K562 (cell line): ENCODE data around the gene LTBP4. TPM values are rescaled to one million over a fixed set of nuclear protein-coding genes. Genes with fewer than 3 reads are reported as not detected.

ENCODE experiments used
- ARID1B ChIP-seq: fragments of 450-650 bp; IDR thresholded peaks from 2 replicates; pipeline ENCODE4 v1.6.1; 2016; ENCODE audit warnings: antibody characterized with exemption, mild to moderate bottlenecking, inconsistent platforms
- FOXK2 ChIP-seq, 2 experiments: fragments of 450-650 bp; IDR thresholded peaks in 1 of 2; conservative IDR thresholded peaks in 1 of 2; 2 replicates each; pipeline ENCODE4 v1.6.1; 2016; ENCODE audit warnings: low read depth in 2 of 2, mild to moderate bottlenecking in 1 of 2
- FOXP1 ChIP-seq: sonication (generic); formaldehyde crosslinking; IDR thresholded peaks from 2 replicates; pipeline ENCODE4 v1.8.0; 2022; ENCODE audit warnings: mild to moderate bottlenecking, missing genetic modification reagents
- GTF2F1 ChIP-seq: IDR thresholded peaks from 2 replicates; pipeline ENCODE4 v1.6.1; 2011; ENCODE audit warnings: low read depth, low read length, improper control_type of control experiment
- KAT7 ChIP-seq: sonication (generic); formaldehyde crosslinking; IDR thresholded peaks from 2 replicates; pipeline ENCODE4 v1.8.0; 2022; ENCODE audit warnings: missing genetic modification reagents, mild to moderate bottlenecking, borderline replicate concordance
- LEF1 ChIP-seq: fragments of 450-650 bp; IDR thresholded peaks from 2 replicates; pipeline ENCODE4 v1.6.1; 2016; ENCODE audit warnings: mild to moderate bottlenecking
- MNT ChIP-seq, 2 experiments: fragments of 450-650 bp; conservative IDR thresholded peaks; 2 replicates each; pipeline ENCODE4 v1.6.1; 2017; ENCODE audit warnings: mild to moderate bottlenecking in 2 of 2, moderate library complexity in 2 of 2
- NFIC ChIP-seq: fragments of 450-650 bp; IDR thresholded peaks from 2 replicates; pipeline ENCODE4 v1.6.1; 2017; ENCODE audit warnings: mild to moderate bottlenecking, inconsistent platforms
- RBM22 ChIP-seq: fragments of 200-400 bp; formaldehyde crosslinking; IDR thresholded peaks from 2 replicates; pipeline ENCODE4 v1.6.1; 2018; ENCODE audit warnings: low read length, low read depth; ENCODE audit not compliant: poor library complexity, severe bottlenecking
- SRF ChIP-seq, 2 experiments: fragments of 250-450, 450-650 bp in 1 of 2; sonication (Bioruptor Pico) in 1 of 2; sonication (generic) in 1 of 2; formaldehyde crosslinking; IDR thresholded peaks; 2 replicates each; pipeline versions ENCODE4 v1.5.0 to v1.5.1; 2020 to 2022; ENCODE audit warnings: mild to moderate bottlenecking in 1 of 2, missing genetic modification reagents in 1 of 2
- TOE1 ChIP-seq, 2 experiments: fragments of 450-650 bp in 1 of 2; sonication (generic) in 1 of 2; formaldehyde crosslinking in 1 of 2; IDR thresholded peaks; 2 replicates each; pipeline versions ENCODE4 v1.7.1 to v1.8.0; 2016 to 2022; ENCODE audit warnings: borderline replicate concordance in 2 of 2, mild to moderate bottlenecking in 2 of 2, antibody characterized with exemption in 1 of 2, inconsistent platforms in 1 of 2, low read depth in 1 of 2, missing genetic modification reagents in 1 of 2, moderate library complexity in 1 of 2
- ZZZ3 ChIP-seq: fragments of 450-650 bp; IDR thresholded peaks from 2 replicates; pipeline ENCODE4 v1.6.1; 2016; ENCODE audit warnings: antibody characterized with exemption, mild to moderate bottlenecking, moderate library complexity
- polyA plus RNA-seq, 8 experiments: library from polyadenylated mRNA; depleted of rRNA in 4 of 8; stranded (reverse) in 5 of 8; unstranded in 3 of 8; fragments of >200 nt; fragmentation: Nextera tagmentation in 2 of 8; fragmentation: Illumina TruSeq in 1 of 8; extraction: Ambion mirVana in 2 of 8; extraction: Trizol in 1 of 8; gene quantifications; 2 replicates each; pipeline versions ENCODE4 v1.2.1 to v1.2.3, GENCODE V29; 2011 to 2014; ENCODE audit warnings: inconsistent platforms in 1 of 8, missing spikeins in 1 of 8
- total RNA-seq, 7 experiments: library from RNA; depleted of rRNA in 6 of 7; stranded (reverse); fragments of >200 nt in 6 of 7; fragmentation: Illumina TruSeq in 2 of 7; extraction: Trizol in 2 of 7; gene quantifications; 2 replicates each; pipeline versions ENCODE4 v1.2.1 to v1.2.3, GENCODE V29; 2011 to 2021; ENCODE audit warnings: low replicate concordance in 1 of 7
- TF ChIP-seq, protein P1 (sequence below), 2 experiments: fragments of 450-650 bp; formaldehyde crosslinking in 1 of 2; IDR thresholded peaks; 2 replicates each; pipeline versions ENCODE4 v1.4.0 to v1.6.1; 2014 to 2020; ENCODE audit warnings: mild to moderate bottlenecking in 2 of 2, borderline replicate concordance in 1 of 2, low read depth in 1 of 2
- TF ChIP-seq, protein P2 (sequence below): fragments of 450-650 bp; IDR thresholded peaks from 2 replicates; pipeline ENCODE4 v1.6.1; 2016

The LTBP4 gene
- total and polyA plus RNA-seq, 9 of the 15 experiments (the other 6 are each of a cell fraction or from before 2014, with no cell fraction given): 0.35 to 160 (median 31.6) TPM

DNA sequence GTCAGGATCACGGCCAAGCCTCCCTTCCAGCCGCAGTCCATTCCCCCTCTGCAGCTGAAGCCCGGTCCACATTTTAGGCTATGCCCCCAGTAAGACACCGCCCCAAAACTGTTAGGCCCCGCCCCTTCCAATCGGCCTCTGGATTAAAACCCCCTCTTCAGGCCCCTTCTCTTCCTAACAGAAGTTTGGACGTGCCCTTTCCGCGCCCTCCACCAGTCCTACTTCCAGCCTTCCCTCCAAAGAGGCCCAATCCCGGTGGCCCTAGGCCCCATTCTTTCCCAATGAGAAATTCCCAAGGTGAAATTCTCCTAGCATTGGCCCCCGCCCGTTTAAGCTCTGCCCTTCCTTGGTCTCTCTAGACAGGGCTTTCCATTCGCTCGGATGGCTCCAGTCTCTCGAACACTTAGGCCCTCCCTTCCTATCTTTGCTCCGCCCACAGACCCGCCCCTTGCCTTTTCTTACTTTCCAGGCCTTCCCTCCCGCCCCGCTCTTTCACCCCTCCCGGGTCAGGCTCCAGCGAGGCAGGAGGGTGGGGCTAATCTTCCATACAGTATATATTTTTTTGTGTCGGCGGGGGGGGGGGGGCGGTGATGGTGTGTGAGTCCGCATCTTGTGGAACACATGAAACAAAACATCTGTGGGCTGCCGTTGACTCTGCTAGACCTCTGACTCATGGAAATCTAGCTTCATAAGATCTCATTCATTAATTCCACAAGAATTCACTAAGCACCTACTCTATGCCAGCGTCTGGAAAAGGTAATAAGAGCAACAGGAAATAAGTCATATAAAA lies 13.6 kb downstream of the LTBP4 start (continued):
- 0 out of 4 replicates have a peak, but pooled peaks of 1 of the 2 experiments have one; percentile 18 for TF ChIP-seq FOXK2 (conservative IDR thresholded peaks at IDR 0.05 in 1 of 2, IDR thresholded peaks at IDR 0.05 in 1 of 2; ENCODE audit: low read depth in 2 of 2)
- TF ChIP-seq ZZZ3: no peak
- TF ChIP-seq ARID1B: 0 out of 2 replicates have a peak, but pooled peaks have one; percentile 22
- TF ChIP-seq GTF2F1: no peak
- TF ChIP-seq MNT (conservative IDR thresholded peaks at IDR 0.05): peak in 1 of 2 experiments; percentile 26; a peak in 1 of 4 replicates
- peak; percentile 63; the same call in 1 of the 2 replicates for TF ChIP-seq TOE1 (IDR thresholded peaks at IDR 0.05; ENCODE audit: borderline replicate concordance)
- TF ChIP-seq TOE1 (CRISPR knock-in tag; IDR thresholded peaks at IDR 0.05; ENCODE audit: borderline replicate concordance, low read depth): no peak
- no peak for TF ChIP-seq KAT7 (CRISPR knock-in tag)
- TF ChIP-seq LEF1: no peak
- no peak; the same call in 1 of the 2 replicates for TF ChIP-seq NFIC
- TF ChIP-seq, protein P1, sequence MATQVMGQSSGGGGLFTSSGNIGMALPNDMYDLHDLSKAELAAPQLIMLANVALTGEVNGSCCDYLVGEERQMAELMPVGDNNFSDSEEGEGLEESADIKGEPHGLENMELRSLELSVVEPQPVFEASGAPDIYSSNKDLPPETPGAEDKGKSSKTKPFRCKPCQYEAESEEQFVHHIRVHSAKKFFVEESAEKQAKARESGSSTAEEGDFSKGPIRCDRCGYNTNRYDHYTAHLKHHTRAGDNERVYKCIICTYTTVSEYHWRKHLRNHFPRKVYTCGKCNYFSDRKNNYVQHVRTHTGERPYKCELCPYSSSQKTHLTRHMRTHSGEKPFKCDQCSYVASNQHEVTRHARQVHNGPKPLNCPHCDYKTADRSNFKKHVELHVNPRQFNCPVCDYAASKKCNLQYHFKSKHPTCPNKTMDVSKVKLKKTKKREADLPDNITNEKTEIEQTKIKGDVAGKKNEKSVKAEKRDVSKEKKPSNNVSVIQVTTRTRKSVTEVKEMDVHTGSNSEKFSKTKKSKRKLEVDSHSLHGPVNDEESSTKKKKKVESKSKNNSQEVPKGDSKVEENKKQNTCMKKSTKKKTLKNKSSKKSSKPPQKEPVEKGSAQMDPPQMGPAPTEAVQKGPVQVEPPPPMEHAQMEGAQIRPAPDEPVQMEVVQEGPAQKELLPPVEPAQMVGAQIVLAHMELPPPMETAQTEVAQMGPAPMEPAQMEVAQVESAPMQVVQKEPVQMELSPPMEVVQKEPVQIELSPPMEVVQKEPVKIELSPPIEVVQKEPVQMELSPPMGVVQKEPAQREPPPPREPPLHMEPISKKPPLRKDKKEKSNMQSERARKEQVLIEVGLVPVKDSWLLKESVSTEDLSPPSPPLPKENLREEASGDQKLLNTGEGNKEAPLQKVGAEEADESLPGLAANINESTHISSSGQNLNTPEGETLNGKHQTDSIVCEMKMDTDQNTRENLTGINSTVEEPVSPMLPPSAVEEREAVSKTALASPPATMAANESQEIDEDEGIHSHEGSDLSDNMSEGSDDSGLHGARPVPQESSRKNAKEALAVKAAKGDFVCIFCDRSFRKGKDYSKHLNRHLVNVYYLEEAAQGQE (IDR thresholded peaks at IDR 0.05; ENCODE audit: borderline replicate concordance): no peak
- TF ChIP-seq, protein P1 (CRISPR knock-in tag; IDR thresholded peaks at IDR 0.05; ENCODE audit: low read depth): no peak
- TF ChIP-seq FOXP1: 0 out of 2 replicates have a peak, but pooled peaks have one; percentile 18
- TF ChIP-seq, protein P2, sequence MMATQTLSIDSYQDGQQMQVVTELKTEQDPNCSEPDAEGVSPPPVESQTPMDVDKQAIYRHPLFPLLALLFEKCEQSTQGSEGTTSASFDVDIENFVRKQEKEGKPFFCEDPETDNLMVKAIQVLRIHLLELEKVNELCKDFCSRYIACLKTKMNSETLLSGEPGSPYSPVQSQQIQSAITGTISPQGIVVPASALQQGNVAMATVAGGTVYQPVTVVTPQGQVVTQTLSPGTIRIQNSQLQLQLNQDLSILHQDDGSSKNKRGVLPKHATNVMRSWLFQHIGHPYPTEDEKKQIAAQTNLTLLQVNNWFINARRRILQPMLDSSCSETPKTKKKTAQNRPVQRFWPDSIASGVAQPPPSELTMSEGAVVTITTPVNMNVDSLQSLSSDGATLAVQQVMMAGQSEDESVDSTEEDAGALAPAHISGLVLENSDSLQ: no peak
- TF ChIP-seq RBM22: no peak
- TF ChIP-seq SRF (CRISPR knock-in tag; IDR thresholded peaks at IDR 0.05): peak in 1 of 2 experiments; percentile 14; a peak in 1 of 4 replicates
